HG03469 (cell line): ENCODE data around the gene PGLYRP4.

ENCODE experiments used
- ATAC-seq: cut with Tn5 transposase; IDR thresholded peaks from one replicate; pipeline ENCODE4 v1.9.1; 2021; ENCODE audit warnings: mild to moderate bottlenecking, moderate library complexity, moderate number of reproducible peaks; ENCODE audit not compliant: unreplicated experiment

Gene PGLYRP4

GRCh38 chr1:153348511-153349362 is at the start of gene PGLYRP4:
PGLYRP4 (minus strand) TSS chr1:153348841; CDS start chr1:153347932, 909 bp downstream.
- ATAC-seq = no peak

GRCh38 chr1:153397924-153398651 is 49.4 kb upstream of the PGLYRP4 start:
- no peak for ATAC-seq

GRCh38 chr1:153397051-153397923 is 48.6 kb upstream of the PGLYRP4 start:
- no peak for ATAC-seq

- ATAC-seq = no peak
These were observed 47.8 kb upstream of the PGLYRP4 start for GRCh38 chr1:153396461-153396860.

GRCh38 chr1:153395776-153396175 is 47.1 kb upstream of the PGLYRP4 start:
- ATAC-seq = no peak

GRCh38 chr1:153395136-153395685 is 46.6 kb upstream of the PGLYRP4 start:
- ATAC-seq = no peak

- ATAC-seq = no peak
These were observed 45.8 kb upstream of the PGLYRP4 start for GRCh38 chr1:153394391-153394790.

- ATAC-seq = no peak
These were observed 45.3 kb upstream of the PGLYRP4 start for GRCh38 chr1:153393926-153394325.

- ATAC-seq = no peak
These were observed 44.2 kb upstream of the PGLYRP4 start for GRCh38 chr1:153392822-153393221.

GRCh38 chr1:153392258-153392657 is 43.6 kb upstream of the PGLYRP4 start:
- ATAC-seq = no peak

- ATAC-seq = no peak
These were observed 42.5 kb upstream of the PGLYRP4 start, which contains the start of gene S100A8 for GRCh38 chr1:153390938-153391710. S100A8 (minus strand) TSS chr1:153391073; CDS start chr1:153390535, 538 bp downstream.

GRCh38 chr1:153389973-153390879 is 41.6 kb upstream of the PGLYRP4 start:
- ATAC-seq = no peak

- ATAC-seq = no peak
These were observed 40.8 kb upstream of the PGLYRP4 start for GRCh38 chr1:153389401-153389800.

- no peak for ATAC-seq
These were observed 39.1 kb upstream of the PGLYRP4 start for GRCh38 chr1:153387785-153388184.

- no peak for ATAC-seq
These were observed 38.4 kb upstream of the PGLYRP4 start for GRCh38 chr1:153387001-153387400.

- ATAC-seq = no peak
These were observed 37.9 kb upstream of the PGLYRP4 start for GRCh38 chr1:153386500-153386901.

- no peak for ATAC-seq
These were observed 36.4 kb upstream of the PGLYRP4 start for GRCh38 chr1:153384958-153385580.

GRCh38 chr1:153380711-153381110 is 32.1 kb upstream of the PGLYRP4 start:
- ATAC-seq = no peak
